K562 (cell line): ENCODE data around the gene ATRIP. TPM values are rescaled to one million over a fixed set of nuclear protein-coding genes. Genes with fewer than 3 reads are reported as not detected.

Source experiments
- ATAC-seq: fragments of 200-7000 bp; cut with Tn5 transposase; 3 replicates; pipeline ENCODE4 v1.9.1; 2020; ENCODE audit warnings: moderate library complexity
- BruUV-seq: library from RNA; stranded (reverse); fragments of 400-500 nt; replicated peaks from 2 replicates; lab custom pipeline; 2021; lab: Mats Ljungman, UMichigan
- CTCF ChIA-PET: fragments of 300-600 bp; formaldehyde crosslinking; extraction: SDS; loops from one replicate; lab custom pipeline; 2021; ENCODE audit warnings: low intra/inter-chr PET ratio; lab: Yijun Ruan, JAX
- POLR2A ChIA-PET: fragments of 300-600, 350-650 bp; sonication (Branson Sonifier 250); formaldehyde crosslinking; extraction: SDS; loops from one replicate; lab custom pipeline; 2021; ENCODE audit warnings: antibody characterized with exemption, inconsistent platforms; lab: Yijun Ruan, JAX
- DNase-seq, 4 experiments: peaks; one replicate each; pipeline versions ENCODE4 v3.0.0 to v3.0.0-alpha.2; 2011 to 2018; ENCODE audit warnings: low spot score in 3 of 4, mixed read lengths in 3 of 4; ENCODE audit errors: extremely low read depth in 1 of 4
- FAIRE-seq: peaks from 2 replicates; lab custom pipeline; 2011; peaks lifted over from hg19 to GRCh38; lab: Jason Lieb, UNC
- H2AFZ ChIP-seq: 2 replicates; pipeline ENCODE4 v1.6.0; 2011; ENCODE audit warnings: low read depth, low read length, control low read depth, inconsistent platforms
- H3K27ac ChIP-seq: fragments of 200-600 bp; 3 replicates; pipeline ENCODE4 v1.8.0; 2011; ENCODE audit warnings: low read depth, mild to moderate bottlenecking, control low read depth, inconsistent platforms, low read length, moderate library complexity, mixed read lengths; ENCODE audit errors: extremely low read depth
- H3K27me3 ChIP-seq, 2 experiments: fragments of 300-600 bp in 1 of 2; 2 replicates in 1 of 2; 3 replicates in 1 of 2; pipeline versions ENCODE4 v1.6.0 to v1.8.0; 2011; ENCODE audit warnings: inconsistent platforms in 2 of 2, low read length in 2 of 2, mild to moderate bottlenecking in 1 of 2, mixed read lengths in 1 of 2, moderate library complexity in 1 of 2; ENCODE audit not compliant: control insufficient read depth in 2 of 2, insufficient read depth in 2 of 2
- H3K36me3 ChIP-seq: fragments of 300-600 bp; 3 replicates; pipeline ENCODE4 v1.8.0; 2011; ENCODE audit warnings: mild to moderate bottlenecking, low read length, inconsistent platforms; ENCODE audit not compliant: control insufficient read depth, insufficient read depth
- H3K4me1 ChIP-seq, 2 experiments: fragments of 200-600 bp in 1 of 2; replicated peaks in 1 of 2; 2 replicates in 1 of 2; 3 replicates in 1 of 2; pipeline versions ENCODE4 v1.5.1 to v1.8.0; 2011; ENCODE audit warnings: inconsistent platforms in 2 of 2, low read length in 2 of 2, mild to moderate bottlenecking in 1 of 2, mixed read lengths in 1 of 2, moderate library complexity in 1 of 2; ENCODE audit not compliant: control insufficient read depth in 2 of 2, insufficient read depth in 2 of 2
- H3K4me2 ChIP-seq: 2 replicates; pipeline ENCODE4 v1.6.1; 2011; ENCODE audit warnings: low read length, control low read depth, inconsistent platforms, mixed read lengths; ENCODE audit not compliant: insufficient read depth
- H3K4me3 ChIP-seq: fragments of 200-600 bp; sonication (generic), shearing (Covaris generic); 2 replicates; pipeline ENCODE4 v1.5.1; 2016; ENCODE audit warnings: control low read depth, inconsistent platforms
- H3K79me2 ChIP-seq: fragments of 200-600 bp; 3 replicates; pipeline ENCODE4 v1.8.0; 2011; ENCODE audit warnings: low read length, inconsistent platforms; ENCODE audit not compliant: control insufficient read depth, insufficient read depth
- H3K9ac ChIP-seq, 2 experiments: 2 replicates each; pipeline versions ENCODE4 v1.6.0 to v1.6.1; 2011; ENCODE audit warnings: low read depth in 2 of 2, low read length in 2 of 2, control low read depth in 1 of 2, inconsistent platforms in 1 of 2, mild to moderate bottlenecking in 1 of 2, mixed read lengths in 1 of 2; ENCODE audit not compliant: insufficient read depth in 1 of 2
- H3K9me1 ChIP-seq: one replicate; pipeline ENCODE4 v1.6.0; 2011; ENCODE audit warnings: inconsistent platforms, mild to moderate bottlenecking, low read length, moderate library complexity; ENCODE audit not compliant: control insufficient read depth, insufficient read depth
- H3K9me3 ChIP-seq: replicated peaks from 2 replicates; pipeline ENCODE4 v1.5.1; 2011; ENCODE audit warnings: low read depth, low read length, inconsistent platforms; ENCODE audit not compliant: control insufficient read depth, insufficient read depth
- H4K20me1 ChIP-seq: replicated peaks from 2 replicates; pipeline ENCODE4 v1.6.1; 2011; ENCODE audit warnings: low read length, inconsistent platforms, mixed read lengths; ENCODE audit not compliant: control insufficient read depth, insufficient read depth
- HOXB6 ChIP-seq: fragments of 250-450 bp; sonication (Bioruptor Pico); IDR thresholded peaks from 2 replicates; pipeline ENCODE4 v1.5.1; 2022; ENCODE audit warnings: mild to moderate bottlenecking, borderline replicate concordance
- NFRKB ChIP-seq: fragments of 450-650 bp; IDR thresholded peaks from 2 replicates; pipeline ENCODE4 v1.6.1; 2016; ENCODE audit warnings: low read depth
- PTRF ChIP-seq: fragments of 450-650 bp; IDR thresholded peaks from 2 replicates; pipeline ENCODE4 v1.6.1; 2016; ENCODE audit warnings: mild to moderate bottlenecking, missing genetic modification characterization, missing compliant biosample characterization
- RFX1 ChIP-seq: fragments of 450-650 bp; IDR thresholded peaks from 2 replicates; pipeline ENCODE4 v1.6.1; 2016; ENCODE audit warnings: mild to moderate bottlenecking, moderate library complexity
- SIRT6 ChIP-seq: IDR thresholded peaks from one replicate; pipeline ENCODE4 v1.6.1; 2012; ENCODE audit warnings: low read depth, mild to moderate bottlenecking, control low read depth, inconsistent platforms, low read length, moderate library complexity
- ZC3H11A ChIP-seq: IDR thresholded peaks from 2 replicates; pipeline ENCODE4 v1.6.1; 2012; ENCODE audit warnings: low read depth, low read length, improper control_type of control experiment
- ZNF124 ChIP-seq: sonication (generic); formaldehyde crosslinking; IDR thresholded peaks from 2 replicates; pipeline ENCODE4 v1.8.1; 2022; ENCODE audit warnings: missing genetic modification reagents
- ZNF75A ChIP-seq: fragments of 450-650 bp; formaldehyde crosslinking; IDR thresholded peaks from 2 replicates; pipeline ENCODE4 v1.4.0; 2020; ENCODE audit warnings: mild to moderate bottlenecking
- WGBS: fragments of 100-300 bp; shearing (Covaris generic); methylation state at CpG from one replicate; pipeline ENCODE4 v1.1.6; 2016; ENCODE audit warnings: low coverage, mixed read lengths; ENCODE audit not compliant: insufficient coverage; ENCODE audit errors: missing lambda C conversion rate; 5-methylcytosine and 5-hydroxymethylcytosine counted together
- in situ Hi-C: fragments of 300-500 bp; cut with MboI; formaldehyde crosslinking; loops from 4 replicates; pipeline ENCODE4 v1.15.0; 2018; ENCODE audit warnings: inconsistent platforms, mixed read lengths
- intact Hi-C: fragments of 100-400 bp; cut with micrococcal nuclease; formaldehyde crosslinking; loops from 2 replicates; pipeline ENCODE4 v1.14.2; 2022
- polyA plus RNA-seq, 8 experiments: library from polyadenylated mRNA; depleted of rRNA in 4 of 8; stranded (reverse) in 5 of 8; unstranded in 3 of 8; fragments of >200 nt; fragmentation: Nextera tagmentation in 2 of 8; fragmentation: Illumina TruSeq in 1 of 8; extraction: Ambion mirVana in 2 of 8; extraction: Trizol in 1 of 8; gene quantifications; 2 replicates each; pipeline versions ENCODE4 v1.2.1 to v1.2.3, GENCODE V29; 2011 to 2014; ENCODE audit warnings: inconsistent platforms in 1 of 8, missing spikeins in 1 of 8
- total RNA-seq, 7 experiments: library from RNA; depleted of rRNA in 6 of 7; stranded (reverse); fragments of >200 nt in 6 of 7; fragmentation: Illumina TruSeq in 2 of 7; extraction: Trizol in 2 of 7; gene quantifications; 2 replicates each; pipeline versions ENCODE4 v1.2.1 to v1.2.3, GENCODE V29; 2011 to 2021; ENCODE audit warnings: low replicate concordance in 1 of 7
- TF ChIP-seq, protein P1 (sequence below): sonication (generic); formaldehyde crosslinking; IDR thresholded peaks from 2 replicates; pipeline ENCODE4 v1.8.0; 2023; ENCODE audit warnings: missing genetic modification reagents, mild to moderate bottlenecking, borderline replicate concordance

The ATRIP gene
- total and polyA plus RNA-seq, 9 of the 15 experiments (the other 6 are each of a cell fraction or from before 2014, with no cell fraction given), result 1.7 to 15.7 (median 10.5) TPM

DNA sequence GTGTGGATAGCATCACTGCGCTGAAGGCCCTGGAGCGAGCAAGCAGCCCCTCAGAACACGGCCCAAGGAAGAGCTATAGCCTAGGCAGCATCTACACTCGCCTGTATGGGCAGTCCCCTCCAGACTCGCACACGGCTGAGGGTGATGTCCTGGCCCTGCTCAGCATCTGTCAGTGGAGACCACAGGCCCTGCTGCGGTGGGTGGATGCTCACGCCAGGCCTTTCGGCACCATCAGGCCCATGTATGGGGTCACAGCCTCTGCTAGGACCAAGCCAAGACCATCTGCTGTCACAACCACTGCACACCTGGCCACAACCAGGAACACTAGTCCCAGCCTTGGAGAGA, 20.5 kb downstream of the ATRIP start:
- peak overlapping the region in 1 of 2 experiments; percentile 83; a peak in 3 of 4 replicates for H3K9ac ChIP-seq
- WGBS, result 97% methylated on average over 9 of the region's 9 CpGs
- H3K27me3 ChIP-seq, result no peaks in the 10 kb centered on the region
- no peaks in the 10 kb centered on the region for H3K9me1 ChIP-seq
- peaks cover 38% of the 10 kb centered on the region; the same call in 1 of the 3 replicates for H3K36me3 ChIP-seq
- ATAC-seq (no peak), DNase-seq (no peak), FAIRE-seq (no peak)
- H3K27ac ChIP-seq, result no peak overlapping the region
- H3K79me2 ChIP-seq, result peaks cover 15% of the 10 kb centered on the region
- H3K9me3 ChIP-seq, result no peaks in the 10 kb centered on the region
- in situ Hi-C loops, result loop anchor here (5.0 kb wide), 1 partner anchor 90 kb away; the partner anchor contains the start of gene PFKFB4
- POLR2A ChIA-PET, result no interaction called here
- no peak overlapping the region for H3K4me2 ChIP-seq
- BruUV-seq, result no TSS peak
- intact Hi-C loops, result no loop called here
- H3K4me3 ChIP-seq, result no peak overlapping the region
- H3K4me1 ChIP-seq, result peaks cover 6 to 54% of the 10 kb centered on the region in 2 experiments
- CTCF ChIA-PET, result no interaction called here
- H2AFZ ChIP-seq, result no peak overlapping the region
- 0 out of 2 replicates have a peak, but pooled peaks have one; percentile 5 for TF ChIP-seq ZNF124 (CRISPR knock-in tag)
- TF ChIP-seq NFRKB, result no peak
- H4K20me1 ChIP-seq, result no peaks in the 10 kb centered on the region; the same call in 1 of the 2 replicates

DNA sequence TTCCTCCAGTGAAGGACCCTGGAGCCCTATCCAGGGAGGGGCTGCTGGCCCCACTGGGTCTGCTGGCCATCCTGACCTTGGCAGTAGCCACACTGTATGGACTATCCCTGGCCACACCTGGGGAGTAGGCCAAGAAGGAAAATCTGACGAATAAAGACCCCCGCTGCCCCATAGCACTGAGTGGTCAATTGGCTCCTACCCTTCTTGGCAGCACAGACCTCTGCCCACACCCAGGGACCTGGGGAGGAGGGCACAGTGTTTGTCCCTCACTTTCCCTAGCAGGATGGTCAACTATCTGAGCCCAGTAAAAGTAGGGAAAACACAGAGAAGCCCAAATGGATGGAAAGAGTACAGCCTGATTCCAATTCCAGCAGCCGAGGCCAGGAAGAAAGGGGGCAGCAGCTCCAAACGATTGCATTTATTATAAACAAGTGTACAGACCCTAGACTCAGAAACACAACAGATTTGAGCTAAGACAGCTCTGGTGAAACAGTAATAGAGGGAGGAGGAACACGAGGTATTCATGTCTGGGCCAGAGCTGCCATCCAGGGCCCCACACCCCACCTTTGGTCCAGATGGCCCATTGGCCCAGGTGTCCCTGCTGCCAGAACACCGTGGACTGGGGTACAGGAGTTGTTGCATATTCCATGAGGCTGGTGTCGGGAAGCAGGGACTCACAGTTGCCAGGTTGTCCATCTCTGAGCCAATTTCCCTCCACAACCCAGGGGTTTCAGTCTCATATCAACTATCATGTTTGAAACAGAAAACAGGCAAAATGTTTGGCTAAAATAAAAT, 21.1 kb downstream of the ATRIP start:
- peaks cover 21% of the 10 kb centered on the region for H3K79me2 ChIP-seq
- no peaks in the 10 kb centered on the region; the same call in 1 of the 2 replicates for H4K20me1 ChIP-seq
- no peaks in the 10 kb centered on the region for H3K9me1 ChIP-seq
- WGBS, result 82% methylated on average over 6 of the region's 7 CpGs
- H3K9ac ChIP-seq, result peak overlapping the region in 1 of 2 experiments; percentile 83; a peak in 2 of 4 replicates
- ChIA-PET CTCF (no interaction called here), POLR2A (no interaction called here)
- H3K4me1 ChIP-seq, result peaks cover 6 to 54% of the 10 kb centered on the region in 2 experiments
- H3K27me3 ChIP-seq, result no peaks in the 10 kb centered on the region
- H3K27ac ChIP-seq, result no peak overlapping the region
- in situ Hi-C loops (loop anchor here (5.0 kb wide), 1 partner anchor 90 kb away; the partner anchor contains the start of gene PFKFB4), intact Hi-C loops (no loop called here)
- H3K4me2 ChIP-seq, result no peak overlapping the region
- no peaks in the 10 kb centered on the region for H3K9me3 ChIP-seq
- no peak overlapping the region for H3K4me3 ChIP-seq
- no TSS peak for BruUV-seq
- no peak for DNase-seq
- no peak for FAIRE-seq
- peaks cover 38% of the 10 kb centered on the region; the same call in 1 of the 3 replicates for H3K36me3 ChIP-seq
- ATAC-seq, result no peak
- no peak overlapping the region for H2AFZ ChIP-seq
- TF ChIP-seq, protein P1, sequence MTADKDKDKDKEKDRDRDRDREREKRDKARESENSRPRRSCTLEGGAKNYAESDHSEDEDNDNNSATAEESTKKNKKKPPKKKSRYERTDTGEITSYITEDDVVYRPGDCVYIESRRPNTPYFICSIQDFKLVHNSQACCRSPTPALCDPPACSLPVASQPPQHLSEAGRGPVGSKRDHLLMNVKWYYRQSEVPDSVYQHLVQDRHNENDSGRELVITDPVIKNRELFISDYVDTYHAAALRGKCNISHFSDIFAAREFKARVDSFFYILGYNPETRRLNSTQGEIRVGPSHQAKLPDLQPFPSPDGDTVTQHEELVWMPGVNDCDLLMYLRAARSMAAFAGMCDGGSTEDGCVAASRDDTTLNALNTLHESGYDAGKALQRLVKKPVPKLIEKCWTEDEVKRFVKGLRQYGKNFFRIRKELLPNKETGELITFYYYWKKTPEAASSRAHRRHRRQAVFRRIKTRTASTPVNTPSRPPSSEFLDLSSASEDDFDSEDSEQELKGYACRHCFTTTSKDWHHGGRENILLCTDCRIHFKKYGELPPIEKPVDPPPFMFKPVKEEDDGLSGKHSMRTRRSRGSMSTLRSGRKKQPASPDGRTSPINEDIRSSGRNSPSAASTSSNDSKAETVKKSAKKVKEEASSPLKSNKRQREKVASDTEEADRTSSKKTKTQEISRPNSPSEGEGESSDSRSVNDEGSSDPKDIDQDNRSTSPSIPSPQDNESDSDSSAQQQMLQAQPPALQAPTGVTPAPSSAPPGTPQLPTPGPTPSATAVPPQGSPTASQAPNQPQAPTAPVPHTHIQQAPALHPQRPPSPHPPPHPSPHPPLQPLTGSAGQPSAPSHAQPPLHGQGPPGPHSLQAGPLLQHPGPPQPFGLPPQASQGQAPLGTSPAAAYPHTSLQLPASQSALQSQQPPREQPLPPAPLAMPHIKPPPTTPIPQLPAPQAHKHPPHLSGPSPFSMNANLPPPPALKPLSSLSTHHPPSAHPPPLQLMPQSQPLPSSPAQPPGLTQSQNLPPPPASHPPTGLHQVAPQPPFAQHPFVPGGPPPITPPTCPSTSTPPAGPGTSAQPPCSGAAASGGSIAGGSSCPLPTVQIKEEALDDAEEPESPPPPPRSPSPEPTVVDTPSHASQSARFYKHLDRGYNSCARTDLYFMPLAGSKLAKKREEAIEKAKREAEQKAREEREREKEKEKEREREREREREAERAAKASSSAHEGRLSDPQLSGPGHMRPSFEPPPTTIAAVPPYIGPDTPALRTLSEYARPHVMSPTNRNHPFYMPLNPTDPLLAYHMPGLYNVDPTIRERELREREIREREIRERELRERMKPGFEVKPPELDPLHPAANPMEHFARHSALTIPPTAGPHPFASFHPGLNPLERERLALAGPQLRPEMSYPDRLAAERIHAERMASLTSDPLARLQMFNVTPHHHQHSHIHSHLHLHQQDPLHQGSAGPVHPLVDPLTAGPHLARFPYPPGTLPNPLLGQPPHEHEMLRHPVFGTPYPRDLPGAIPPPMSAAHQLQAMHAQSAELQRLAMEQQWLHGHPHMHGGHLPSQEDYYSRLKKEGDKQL (CRISPR knock-in tag), result no peak
- TF ChIP-seq SIRT6, result no peak
- no peak for TF ChIP-seq RFX1
- TF ChIP-seq ZNF75A (CRISPR knock-in tag), result no peak
- no peak for TF ChIP-seq PTRF (tag)
- TF ChIP-seq HOXB6 (CRISPR knock-in tag), result no peak
- TF ChIP-seq ZC3H11A, result no peak
